ENCODE results near the gene NEAT1.

Gene NEAT1

GRCh38 chr11:65394125-65394536 lies 28.5 kb upstream of the NEAT1 start:
- DNase-seq (ENCODE audit: insufficient read length, low spot score), result no peak
- no peak for FAIRE-seq
- TF ChIP-seq POLR2A (IDR thresholded peaks at IDR 0.05; ENCODE audit: low read depth, low read length), result no peak

DNA sequence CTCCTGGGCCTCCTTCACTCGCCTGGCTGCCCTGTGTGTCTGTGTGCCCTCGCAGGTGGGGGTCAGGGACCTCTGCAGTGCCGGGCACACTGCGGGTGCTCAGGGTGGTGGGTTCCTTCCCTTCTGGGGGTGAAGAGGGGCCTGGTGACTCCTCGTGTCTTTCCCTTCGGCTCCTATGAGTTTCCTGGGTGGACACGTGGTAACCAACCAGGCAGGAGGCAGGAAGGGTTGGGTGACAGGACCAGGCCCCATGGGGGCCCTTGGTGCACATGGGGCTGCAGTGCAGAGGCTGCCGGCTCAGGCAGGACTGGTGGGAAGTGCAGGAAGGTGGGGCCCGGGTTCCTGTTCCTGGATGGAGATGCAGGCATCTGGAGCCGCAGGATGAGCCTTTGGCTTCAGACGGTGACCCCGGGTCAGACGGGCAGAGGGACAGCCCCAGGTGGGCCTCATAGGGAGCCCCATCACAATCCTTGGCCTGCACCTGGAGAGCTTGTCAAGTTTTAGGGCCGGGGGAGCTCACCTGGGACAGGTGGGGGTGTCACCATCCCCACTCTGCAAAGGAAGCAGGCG lies 26.6 kb upstream of the NEAT1 start:
- FAIRE-seq (no peak), DNase-seq (ENCODE audit: insufficient read length, low spot score) (no peak)
- no peak for TF ChIP-seq POLR2A (IDR thresholded peaks at IDR 0.05; ENCODE audit: low read depth, low read length)

DNA sequence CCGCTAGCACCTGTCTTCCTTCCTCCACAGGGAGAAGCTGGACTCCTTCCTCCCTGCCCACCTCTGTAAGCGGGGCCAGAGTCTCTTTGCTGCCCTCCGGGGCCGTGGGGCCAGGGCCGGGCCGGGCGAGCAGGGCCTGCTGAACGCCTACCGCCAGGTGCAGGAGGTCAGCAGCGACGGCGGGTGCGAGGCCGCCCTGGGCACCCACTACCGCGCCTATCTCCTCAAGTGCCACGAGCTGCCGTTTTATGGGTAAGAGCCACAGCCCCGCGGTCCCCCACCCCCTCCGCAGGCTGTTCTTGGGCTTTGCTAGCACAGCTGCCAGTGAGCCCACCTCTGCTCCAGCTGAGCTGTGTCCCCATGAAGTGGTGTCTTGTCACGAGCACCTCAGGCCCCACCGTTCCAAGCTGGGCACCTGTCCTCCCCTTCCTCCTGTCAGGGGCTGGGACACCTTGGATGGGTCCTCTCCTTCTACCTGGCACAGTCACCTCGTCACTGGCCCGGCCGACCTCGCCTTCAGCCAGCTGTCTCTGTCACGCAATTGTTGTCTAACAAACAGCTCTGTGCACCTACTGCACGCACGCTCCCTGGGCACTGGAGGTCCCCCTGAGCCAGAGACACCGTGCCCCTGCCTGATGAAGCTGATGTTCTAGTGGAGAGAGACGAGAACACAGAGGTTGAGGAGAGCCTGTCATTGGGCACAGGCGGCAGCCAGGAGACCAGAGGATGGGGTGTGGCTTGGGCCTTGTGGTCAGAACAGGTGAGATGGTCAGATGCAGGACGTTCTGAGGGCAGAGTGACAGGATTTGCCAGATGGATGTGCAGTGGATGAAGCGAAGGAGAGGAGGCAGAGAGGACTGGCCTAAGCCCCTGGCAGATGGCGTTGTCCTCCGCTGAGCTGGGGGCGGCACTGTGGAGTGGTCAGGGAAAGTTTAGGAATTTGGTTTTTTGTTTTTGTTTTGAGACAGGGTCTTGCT lies 25.5 kb upstream of the NEAT1 start:
- no peak for TF ChIP-seq POLR2A (IDR thresholded peaks at IDR 0.05; ENCODE audit: low read depth, low read length)
- FAIRE-seq, result no peak
- no peak for DNase-seq (ENCODE audit: insufficient read length, low spot score)

GRCh38 chr11:65398362-65398910 lies 24.2 kb upstream of the NEAT1 start:
- no peak for FAIRE-seq
- no peak for DNase-seq (ENCODE audit: insufficient read length, low spot score)
- no peak for TF ChIP-seq POLR2A (IDR thresholded peaks at IDR 0.05; ENCODE audit: low read depth, low read length)

DNA sequence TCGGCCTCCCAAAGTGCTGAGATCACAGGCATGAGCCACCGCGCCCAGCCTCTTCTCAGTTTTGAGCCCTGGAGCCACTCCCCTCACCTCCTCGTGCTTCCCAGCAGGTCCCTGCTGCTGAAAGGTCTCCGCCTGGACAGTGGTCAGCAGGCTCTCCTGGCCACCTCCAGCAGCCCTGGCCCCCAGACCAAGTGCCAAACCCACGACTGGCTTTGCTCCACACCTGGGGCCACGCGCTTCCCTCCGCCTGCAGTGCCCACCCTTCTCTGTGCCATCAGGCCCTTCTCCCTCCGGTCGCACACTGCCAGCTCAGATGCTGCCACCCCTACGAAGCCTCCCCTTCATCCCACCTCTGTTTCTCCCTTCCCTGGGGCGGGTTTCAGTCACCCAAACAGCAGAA lies 23.3 kb upstream of the NEAT1 start:
- no peak for FAIRE-seq
- no peak for DNase-seq (ENCODE audit: insufficient read length, low spot score)
- no peak for TF ChIP-seq POLR2A (IDR thresholded peaks at IDR 0.05; ENCODE audit: low read depth, low read length)

- no peak for FAIRE-seq
- TF ChIP-seq POLR2A (IDR thresholded peaks at IDR 0.05; ENCODE audit: low read depth, low read length), result no peak
- DNase-seq (ENCODE audit: insufficient read length, low spot score), result no peak
Measured at GRCh38 chr11:65399845-65400244, 22.8 kb upstream of the NEAT1 start.

GRCh38 chr11:65400307-65401072 lies 22.1 kb upstream of the NEAT1 start:
- no peak for TF ChIP-seq POLR2A (IDR thresholded peaks at IDR 0.05; ENCODE audit: low read depth, low read length)
- no peak for FAIRE-seq
- DNase-seq (ENCODE audit: insufficient read length, low spot score), result no peak

DNA sequence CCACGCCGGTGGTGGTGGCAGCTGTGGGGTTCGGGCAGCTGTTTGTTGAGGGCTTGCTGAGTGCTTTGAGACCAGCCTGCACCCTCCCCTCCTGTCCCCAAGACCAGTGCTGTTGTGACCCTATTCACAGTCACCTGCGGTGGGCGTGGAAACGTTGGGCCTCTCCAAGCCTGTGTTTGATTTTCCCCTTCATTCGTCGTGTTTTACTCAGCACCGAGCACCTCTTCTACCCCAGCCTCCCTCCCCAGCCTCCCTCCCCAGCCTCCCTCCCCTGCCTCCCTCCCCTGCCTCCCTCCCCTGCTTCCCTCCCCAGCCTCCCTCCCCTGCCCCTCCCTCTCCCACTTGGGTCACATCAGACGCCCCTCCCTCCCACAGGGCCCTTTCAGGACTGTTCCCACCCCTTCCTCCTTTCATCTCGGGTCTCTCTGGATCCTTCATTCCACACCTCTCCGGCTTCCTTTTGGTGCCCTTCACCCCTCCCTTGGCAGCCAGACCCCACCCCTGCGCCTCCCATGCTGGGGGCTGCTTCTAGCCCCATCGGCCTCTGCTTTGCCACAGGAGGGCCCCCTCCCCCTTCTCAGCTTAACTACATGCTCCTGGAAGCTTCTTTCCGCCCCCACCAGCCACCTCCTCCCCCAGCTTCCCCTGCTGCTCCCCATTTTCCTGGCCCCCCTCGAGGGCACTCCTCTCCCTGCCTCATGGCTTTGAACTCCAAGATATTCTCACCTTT lies 21.4 kb upstream of the NEAT1 start:
- no peak for FAIRE-seq
- no peak for TF ChIP-seq POLR2A (IDR thresholded peaks at IDR 0.05; ENCODE audit: low read depth, low read length)
- DNase-seq (ENCODE audit: insufficient read length, low spot score), result no peak

DNA sequence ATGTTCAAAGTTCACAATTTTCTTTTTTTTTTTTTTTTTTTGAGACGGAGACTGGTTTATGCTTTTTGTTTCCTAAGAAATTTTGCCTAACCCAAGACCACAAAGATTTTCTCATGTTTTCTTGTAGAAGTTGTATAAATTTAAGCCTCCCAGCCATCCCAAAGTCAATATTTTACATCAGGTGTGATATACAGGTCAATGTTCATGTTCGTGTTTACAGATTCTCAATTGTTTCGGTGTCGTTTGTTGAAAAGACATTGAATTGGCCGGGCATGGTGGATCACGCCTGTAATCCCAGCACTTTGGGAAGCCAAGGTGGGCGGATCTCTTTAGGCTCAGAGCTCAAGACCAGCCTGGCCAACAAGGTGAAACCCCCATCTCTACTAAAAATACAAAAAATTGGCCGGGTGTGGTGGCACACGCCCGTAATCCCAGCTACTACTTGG lies 20.8 kb upstream of the NEAT1 start:
- TF ChIP-seq POLR2A (IDR thresholded peaks at IDR 0.05; ENCODE audit: low read depth, low read length), result no peak
- DNase-seq (ENCODE audit: insufficient read length, low spot score) (no peak), FAIRE-seq (no peak)

- no peak for FAIRE-seq
- TF ChIP-seq POLR2A (IDR thresholded peaks at IDR 0.05; ENCODE audit: low read depth, low read length), result no peak
- no peak for DNase-seq (ENCODE audit: insufficient read length, low spot score)
Measured at GRCh38 chr11:65402790-65403189, 19.8 kb upstream of the NEAT1 start.

DNA sequence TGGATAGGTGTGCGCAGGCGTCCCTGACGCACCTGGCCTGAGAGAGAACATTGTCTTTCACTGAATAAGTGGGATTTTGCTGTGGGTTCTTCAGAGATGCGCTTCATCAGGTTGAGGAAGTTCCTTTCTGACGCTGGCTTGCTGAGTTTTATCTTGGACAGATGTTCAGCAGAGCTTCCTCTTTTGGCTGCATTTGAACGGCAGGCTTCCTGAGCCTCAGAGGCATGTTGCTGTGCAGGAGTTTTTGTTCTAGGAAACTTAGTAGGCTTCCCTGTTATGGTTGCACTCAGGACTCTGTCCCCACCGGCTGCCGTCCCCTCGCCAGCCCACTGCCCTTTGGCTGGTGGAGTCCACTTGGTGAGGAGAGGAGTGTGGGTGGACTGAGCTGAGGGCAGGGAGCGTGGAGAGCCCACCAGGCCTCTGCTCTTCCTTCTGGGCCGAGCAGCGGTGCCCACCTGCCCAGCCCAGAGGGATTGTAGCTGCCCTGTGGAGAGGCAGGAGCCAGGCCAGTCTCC lies 18.9 kb upstream of the NEAT1 start:
- DNase-seq (ENCODE audit: insufficient read length, low spot score), result no peak
- FAIRE-seq, result no peak
- no peak for TF ChIP-seq POLR2A (IDR thresholded peaks at IDR 0.05; ENCODE audit: low read depth, low read length)

- no peak for FAIRE-seq
- DNase-seq (ENCODE audit: insufficient read length, low spot score), result no peak
- TF ChIP-seq POLR2A (IDR thresholded peaks at IDR 0.05; ENCODE audit: low read depth, low read length), result no peak
Measured at GRCh38 chr11:65404210-65404609, 18.4 kb upstream of the NEAT1 start.

Measured in H54 (cell line).